Measurements from ENCODE around the gene EDNRB.

DNA sequence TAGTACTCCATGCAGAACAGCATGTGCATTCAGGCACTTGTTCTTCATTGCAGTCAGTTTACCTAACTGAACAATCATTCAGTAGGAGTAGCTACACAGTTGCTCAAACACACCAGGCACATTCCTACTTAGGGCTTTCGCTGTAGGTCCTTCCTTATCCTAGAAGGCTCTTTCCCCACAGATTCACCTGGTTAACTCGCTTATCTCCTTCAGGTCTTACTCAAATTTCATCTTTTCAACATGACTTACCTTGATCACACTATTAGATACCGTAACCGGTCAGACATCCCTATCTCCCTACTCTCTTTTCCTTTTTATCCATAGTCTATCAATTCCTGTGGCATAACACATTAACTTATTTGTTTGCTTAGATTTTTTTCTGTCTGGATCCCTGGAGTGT, 14.6 kb downstream of the EDNRB start:
- no peak for TF ChIP-seq POLR2A (IDR thresholded peaks at IDR 0.05)
- TF ChIP-seq, protein P1, sequence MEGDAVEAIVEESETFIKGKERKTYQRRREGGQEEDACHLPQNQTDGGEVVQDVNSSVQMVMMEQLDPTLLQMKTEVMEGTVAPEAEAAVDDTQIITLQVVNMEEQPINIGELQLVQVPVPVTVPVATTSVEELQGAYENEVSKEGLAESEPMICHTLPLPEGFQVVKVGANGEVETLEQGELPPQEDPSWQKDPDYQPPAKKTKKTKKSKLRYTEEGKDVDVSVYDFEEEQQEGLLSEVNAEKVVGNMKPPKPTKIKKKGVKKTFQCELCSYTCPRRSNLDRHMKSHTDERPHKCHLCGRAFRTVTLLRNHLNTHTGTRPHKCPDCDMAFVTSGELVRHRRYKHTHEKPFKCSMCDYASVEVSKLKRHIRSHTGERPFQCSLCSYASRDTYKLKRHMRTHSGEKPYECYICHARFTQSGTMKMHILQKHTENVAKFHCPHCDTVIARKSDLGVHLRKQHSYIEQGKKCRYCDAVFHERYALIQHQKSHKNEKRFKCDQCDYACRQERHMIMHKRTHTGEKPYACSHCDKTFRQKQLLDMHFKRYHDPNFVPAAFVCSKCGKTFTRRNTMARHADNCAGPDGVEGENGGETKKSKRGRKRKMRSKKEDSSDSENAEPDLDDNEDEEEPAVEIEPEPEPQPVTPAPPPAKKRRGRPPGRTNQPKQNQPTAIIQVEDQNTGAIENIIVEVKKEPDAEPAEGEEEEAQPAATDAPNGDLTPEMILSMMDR (IDR thresholded peaks at IDR 0.05): no peak
